ENCODE measurements around the gene CLMP.

The CLMP gene

DNA sequence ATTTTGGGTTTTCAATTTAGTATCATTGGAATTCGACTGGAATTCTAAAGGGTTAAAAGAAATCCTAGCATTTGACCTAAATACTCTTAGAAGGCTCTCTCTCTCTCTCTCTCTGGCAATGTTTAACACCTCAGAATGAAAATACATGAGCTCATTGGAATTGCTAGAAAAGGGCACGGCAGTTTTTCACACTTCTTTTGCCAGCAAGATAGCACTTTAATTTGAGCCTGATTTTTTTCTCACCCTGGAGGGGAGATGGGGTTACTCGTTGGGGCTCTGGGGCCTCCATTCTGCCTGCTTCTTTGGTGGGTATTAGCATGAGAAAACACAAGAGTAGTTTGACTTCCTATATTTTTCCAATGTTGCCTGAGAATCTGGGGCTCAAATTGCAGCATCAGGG is 22.8 kb upstream of the CLMP start:
- Histone ChIP-seq H3K4me1 (ENCODE audit: control insufficient read depth, insufficient read depth, low read depth, low read length) (peaks cover 7% of the 10 kb centered on the region), H3K4me2 (ENCODE audit: low read length, poor library complexity, severe bottlenecking) (peak overlapping the region; percentile 10), H3K4ac (ENCODE audit: low read depth in 1 of 2, low read length in 2 of 2) (no peak overlapping the region), H3K9me3 (ENCODE audit: control insufficient read depth, low read length) (peaks cover 9% of the 10 kb centered on the region), H3K79me1 (replicated peaks; ENCODE audit: low read length, poor library complexity, severe bottlenecking) (no peaks in the 10 kb centered on the region), H2AFZ (ENCODE audit: low read depth, low read length) (no peak overlapping the region), H3K14ac (ENCODE audit: low read length in 2 of 2) (no peak overlapping the region), H2BK15ac (ENCODE audit: low read depth, poor library complexity, severe bottlenecking) (no peak overlapping the region), H2BK120ac (ENCODE audit: low read depth, low read length) (no peak overlapping the region), H4K8ac (ENCODE audit: low read length) (no peak overlapping the region), H2BK5ac (ENCODE audit: low read depth, low read length, poor library complexity, severe bottlenecking) (peak overlapping the region; percentile 88), H3K9ac (ENCODE audit: low read length) (peak overlapping the region; percentile 7), H4K91ac (ENCODE audit: low read length) (no peak overlapping the region), H3K36me3 (ENCODE audit: control insufficient read depth in 1 of 2, insufficient read depth in 2 of 2, low read depth in 1 of 2, low read length in 2 of 2) (no peaks in the 10 kb centered on the region), H3K27me3 (ENCODE audit: control insufficient read depth in 1 of 2, insufficient read depth in 1 of 2, low read length in 2 of 2) (no peaks in the 10 kb centered on the region), H2BK12ac (ENCODE audit: low read length in 2 of 2) (no peak overlapping the region), H3K4me3 (ENCODE audit: insufficient read depth in 1 of 2, low read depth in 1 of 2, low read length in 2 of 2) (no peak overlapping the region), H3K23ac (ENCODE audit: low read length in 2 of 2) (no peak overlapping the region), H2AK5ac (ENCODE audit: low read length, severe bottlenecking) (no peak overlapping the region), H3K18ac (ENCODE audit: low read depth in 1 of 2, low read length in 2 of 2) (no peak overlapping the region), H3K27ac (ENCODE audit: low read length, poor library complexity, severe bottlenecking) (peak overlapping the region; percentile 99)
- WGBS = 20% methylated on average over 3 of the region's 3 CpGs
- DNase-seq = no peak

DNA sequence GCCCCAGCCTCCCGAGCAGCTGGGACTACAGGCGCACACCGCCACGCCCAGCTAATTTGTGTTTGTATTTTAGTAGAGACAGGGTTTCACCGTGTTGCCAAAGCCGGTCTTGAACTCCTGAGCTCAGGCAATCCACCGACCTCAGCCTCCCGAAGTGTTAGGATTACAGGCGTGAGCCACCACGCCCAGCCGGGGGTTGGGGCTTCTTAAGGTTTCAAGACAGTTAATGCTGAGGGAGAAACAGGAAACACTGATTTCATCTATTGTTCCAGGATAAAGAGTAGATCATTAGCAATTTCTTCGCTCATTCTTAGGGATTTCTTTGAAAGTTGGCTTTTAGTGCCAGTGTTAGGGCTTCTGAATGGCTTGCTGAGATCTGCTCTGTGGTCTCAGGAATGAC is 21.2 kb upstream of the CLMP start:
- Histone ChIP-seq H4K91ac (ENCODE audit: low read length) (no peak overlapping the region), H2AFZ (ENCODE audit: low read depth, low read length) (no peak overlapping the region), H3K9ac (ENCODE audit: low read length) (no peak overlapping the region), H2BK12ac (ENCODE audit: low read length in 2 of 2) (no peak overlapping the region), H2BK120ac (ENCODE audit: low read depth, low read length) (no peak overlapping the region), H3K9me3 (ENCODE audit: control insufficient read depth, low read length) (no peaks in the 10 kb centered on the region), H3K4ac (ENCODE audit: low read depth in 1 of 2, low read length in 2 of 2) (no peak overlapping the region), H4K8ac (ENCODE audit: low read length) (no peak overlapping the region), H2AK5ac (ENCODE audit: low read length, severe bottlenecking) (no peak overlapping the region), H3K4me2 (ENCODE audit: low read length, poor library complexity, severe bottlenecking) (no peak overlapping the region), H3K18ac (ENCODE audit: low read depth in 1 of 2, low read length in 2 of 2) (peak overlapping the region in 1 of 2 experiments; percentile 24), H2BK5ac (ENCODE audit: low read depth, low read length, poor library complexity, severe bottlenecking) (no peak overlapping the region), H2BK15ac (ENCODE audit: low read depth, poor library complexity, severe bottlenecking) (no peak overlapping the region), H3K4me1 (ENCODE audit: control insufficient read depth, insufficient read depth, low read depth, low read length) (peaks cover 9% of the 10 kb centered on the region), H3K23ac (ENCODE audit: low read length in 2 of 2) (no peak overlapping the region), H3K4me3 (ENCODE audit: insufficient read depth in 1 of 2, low read depth in 1 of 2, low read length in 2 of 2) (no peak overlapping the region), H3K36me3 (ENCODE audit: control insufficient read depth in 1 of 2, insufficient read depth in 2 of 2, low read depth in 1 of 2, low read length in 2 of 2) (no peaks in the 10 kb centered on the region), H3K27ac (ENCODE audit: low read length, poor library complexity, severe bottlenecking) (peak overlapping the region; percentile 15), H3K14ac (ENCODE audit: low read length in 2 of 2) (no peak overlapping the region), H3K27me3 (ENCODE audit: control insufficient read depth in 1 of 2, insufficient read depth in 1 of 2, low read length in 2 of 2) (no peaks in the 10 kb centered on the region), H3K79me1 (replicated peaks; ENCODE audit: low read length, poor library complexity, severe bottlenecking) (no peaks in the 10 kb centered on the region)
- DNase-seq = no peak
- WGBS = 79% methylated on average over 12 of the region's 12 CpGs

DNA sequence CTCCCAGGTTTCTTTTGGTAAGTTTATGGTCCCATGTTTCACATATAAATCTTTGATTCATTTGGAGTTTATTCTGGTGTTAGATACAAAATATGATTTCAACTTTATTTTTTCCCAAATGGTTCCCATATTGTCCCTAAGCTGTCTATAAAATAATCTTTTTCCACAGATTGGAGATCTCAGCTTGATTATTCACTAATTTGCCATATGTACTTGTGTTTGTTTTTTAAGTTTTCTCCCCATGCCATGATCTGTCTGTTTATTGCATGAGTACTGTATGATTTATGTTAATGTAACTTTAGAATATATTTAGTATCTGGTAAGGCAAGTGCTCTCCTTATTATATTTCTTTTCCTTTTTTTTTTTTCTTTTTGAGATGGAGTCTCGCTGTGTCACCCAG is 19.9 kb upstream of the CLMP start:
- Histone ChIP-seq H3K9ac (ENCODE audit: low read length) (no peak overlapping the region), H3K36me3 (ENCODE audit: control insufficient read depth in 1 of 2, insufficient read depth in 2 of 2, low read depth in 1 of 2, low read length in 2 of 2) (no peaks in the 10 kb centered on the region), H3K27ac (ENCODE audit: low read length, poor library complexity, severe bottlenecking) (no peak overlapping the region), H3K4me3 (ENCODE audit: insufficient read depth in 1 of 2, low read depth in 1 of 2, low read length in 2 of 2) (no peak overlapping the region), H2BK120ac (ENCODE audit: low read depth, low read length) (no peak overlapping the region), H2BK5ac (ENCODE audit: low read depth, low read length, poor library complexity, severe bottlenecking) (no peak overlapping the region), H4K91ac (ENCODE audit: low read length) (no peak overlapping the region), H2BK12ac (ENCODE audit: low read length in 2 of 2) (no peak overlapping the region), H2AFZ (ENCODE audit: low read depth, low read length) (no peak overlapping the region), H3K79me1 (replicated peaks; ENCODE audit: low read length, poor library complexity, severe bottlenecking) (no peaks in the 10 kb centered on the region), H3K27me3 (ENCODE audit: control insufficient read depth in 1 of 2, insufficient read depth in 1 of 2, low read length in 2 of 2) (no peaks in the 10 kb centered on the region), H3K9me3 (ENCODE audit: control insufficient read depth, low read length) (no peaks in the 10 kb centered on the region), H3K4me1 (ENCODE audit: control insufficient read depth, insufficient read depth, low read depth, low read length) (peaks cover 9% of the 10 kb centered on the region), H3K18ac (ENCODE audit: low read depth in 1 of 2, low read length in 2 of 2) (no peak overlapping the region), H3K23ac (ENCODE audit: low read length in 2 of 2) (no peak overlapping the region), H3K14ac (ENCODE audit: low read length in 2 of 2) (no peak overlapping the region), H3K4me2 (ENCODE audit: low read length, poor library complexity, severe bottlenecking) (no peak overlapping the region), H4K8ac (ENCODE audit: low read length) (no peak overlapping the region), H2BK15ac (ENCODE audit: low read depth, poor library complexity, severe bottlenecking) (no peak overlapping the region), H3K4ac (ENCODE audit: low read depth in 1 of 2, low read length in 2 of 2) (no peak overlapping the region), H2AK5ac (ENCODE audit: low read length, severe bottlenecking) (no peak overlapping the region)
- DNase-seq = no peak
- WGBS = 100% methylated on average over 1 of the region's 1 CpG

DNA sequence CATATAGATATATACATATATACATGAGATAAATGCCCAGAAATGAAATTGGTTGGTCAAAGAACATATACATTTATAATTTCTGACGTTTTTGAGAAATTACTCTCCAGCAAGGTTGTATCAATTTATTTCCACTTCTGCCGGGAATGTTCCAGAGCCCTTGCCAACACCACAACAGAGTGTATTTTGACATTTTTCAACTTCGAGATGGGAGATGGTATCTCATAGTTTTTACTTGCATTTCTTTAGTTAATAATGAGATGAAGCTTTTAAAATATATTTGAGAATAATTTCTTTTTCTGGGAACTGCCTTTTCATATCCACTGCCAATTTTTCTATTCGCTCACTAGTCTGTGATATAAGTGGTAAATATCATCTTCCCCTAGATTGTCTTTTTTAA is 19.3 kb upstream of the CLMP start:
- no peak overlapping the region for H3K23ac ChIP-seq (ENCODE audit: low read length in 2 of 2)
- H3K27me3 ChIP-seq (ENCODE audit: control insufficient read depth in 1 of 2, insufficient read depth in 1 of 2, low read length in 2 of 2) = no peaks in the 10 kb centered on the region
- no peak overlapping the region for H4K8ac ChIP-seq (ENCODE audit: low read length)
- H3K9me3 ChIP-seq (ENCODE audit: control insufficient read depth, low read length) = no peaks in the 10 kb centered on the region
- no peak overlapping the region for H3K4me2 ChIP-seq (ENCODE audit: low read length, poor library complexity, severe bottlenecking)
- H3K9ac ChIP-seq (ENCODE audit: low read length) = no peak overlapping the region
- H2AK5ac ChIP-seq (ENCODE audit: low read length, severe bottlenecking) = no peak overlapping the region
- no peaks in the 10 kb centered on the region for H3K79me1 ChIP-seq (replicated peaks; ENCODE audit: low read length, poor library complexity, severe bottlenecking)
- H3K14ac ChIP-seq (ENCODE audit: low read length in 2 of 2) = no peak overlapping the region
- no peak overlapping the region for H3K4ac ChIP-seq (ENCODE audit: low read depth in 1 of 2, low read length in 2 of 2)
- H4K91ac ChIP-seq (ENCODE audit: low read length) = no peak overlapping the region
- no peak overlapping the region for H2BK120ac ChIP-seq (ENCODE audit: low read depth, low read length)
- H3K4me1 ChIP-seq (ENCODE audit: control insufficient read depth, insufficient read depth, low read depth, low read length) = peaks cover 8% of the 10 kb centered on the region
- no peaks in the 10 kb centered on the region for H3K36me3 ChIP-seq (ENCODE audit: control insufficient read depth in 1 of 2, insufficient read depth in 2 of 2, low read depth in 1 of 2, low read length in 2 of 2)
- H3K4me3 ChIP-seq (ENCODE audit: insufficient read depth in 1 of 2, low read depth in 1 of 2, low read length in 2 of 2) = no peak overlapping the region
- H3K27ac ChIP-seq (ENCODE audit: low read length, poor library complexity, severe bottlenecking) = no peak overlapping the region
- WGBS = 71% methylated on average over 1 of the region's 4 CpGs
- H2BK15ac ChIP-seq (ENCODE audit: low read depth, poor library complexity, severe bottlenecking) = no peak overlapping the region
- H2BK5ac ChIP-seq (ENCODE audit: low read depth, low read length, poor library complexity, severe bottlenecking) = no peak overlapping the region
- no peak for DNase-seq
- no peak overlapping the region for H3K18ac ChIP-seq (ENCODE audit: low read depth in 1 of 2, low read length in 2 of 2)
- no peak overlapping the region for H2AFZ ChIP-seq (ENCODE audit: low read depth, low read length)
- no peak overlapping the region for H2BK12ac ChIP-seq (ENCODE audit: low read length in 2 of 2)
